Activated T-helper 1 cell treated with anti-CD3 and anti-CD28 coated beads, Interleukin-12 subunit alpha, Interleukin-12 subunit beta, Interleukin-2, Interleukin-4 antibody, amounts not matched to agents 30 ng/mL and 10 ng/mL and 1 ng/mL, durations not matched to agents 14 hours and 24 hours and 36 hours (primary cell): Measurements from ENCODE around the gene PRDM15. TPM values are rescaled to one million over a fixed set of nuclear protein-coding genes. Genes with fewer than 3 reads are reported as not detected.
"Not testable (repeated sequence)": the region's sequence is repeated elsewhere in the genome, so short reads cannot be mapped to it uniquely, and the experiment has no call there.

Experiments used
- DNase-seq: peaks from one replicate; pipeline ENCODE4 v3.0.0; 2021; ENCODE audit warnings: low spot score
- H3K27ac Mint-ChIP-seq: one replicate; pipeline ENCODE4 v1.8.0; 2021; ENCODE audit warnings: mild to moderate bottlenecking, mixed read lengths
- H3K27me3 Mint-ChIP-seq: one replicate; pipeline ENCODE4 v1.8.0; 2022; ENCODE audit warnings: mild to moderate bottlenecking, moderate library complexity, mixed read lengths; ENCODE audit not compliant: insufficient read depth
- H3K36me3 Mint-ChIP-seq: one replicate; pipeline ENCODE4 v1.8.0; 2021; ENCODE audit warnings: low read depth, mixed read lengths
- H3K4me1 Mint-ChIP-seq: one replicate; pipeline ENCODE4 v1.8.0; 2021; ENCODE audit warnings: low read depth, mixed read lengths
- H3K4me3 Mint-ChIP-seq: one replicate; pipeline ENCODE4 v1.8.0; 2021; ENCODE audit warnings: mild to moderate bottlenecking, moderate library complexity, mixed read lengths
- H3K9me3 Mint-ChIP-seq: one replicate; pipeline ENCODE4 v1.8.0; 2021; ENCODE audit warnings: mixed read lengths
- intact Hi-C: fragments of 100-400 bp; cut with micrococcal nuclease; formaldehyde crosslinking; loops from one replicate; pipeline ENCODE4 v1.15.1; 2024
- total RNA-seq: library from RNA; stranded (reverse); gene quantifications from 2 replicates; pipeline ENCODE4 v1.2.3, GENCODE V29; 2022

Gene PRDM15
- total RNA-seq, 1 donor from 2014 or later, result 18.1 TPM

GRCh38 chr21:41802684-41803083, 76.5 kb downstream of the PRDM15 start:
- Mint-ChIP-seq H3K4me1 (no peaks in the 10 kb centered on the region), H3K4me3 (no peak overlapping the region), H3K9me3 (peaks cover 3% of the 10 kb centered on the region), H3K27me3 (no peaks in the 10 kb centered on the region), H3K36me3 (peaks cover 19% of the 10 kb centered on the region), H3K27ac (no peak overlapping the region)
- no peak for DNase-seq
- intact Hi-C loops, result no loop called here

GRCh38 chr21:41802198-41802584, 77.0 kb downstream of the PRDM15 start:
- Mint-ChIP-seq H3K4me3 (no peak overlapping the region), H3K36me3 (peaks cover 14% of the 10 kb centered on the region), H3K4me1 (no peaks in the 10 kb centered on the region), H3K27ac (no peak overlapping the region), H3K9me3 (peaks cover 3% of the 10 kb centered on the region), H3K27me3 (no peaks in the 10 kb centered on the region)
- no peak for DNase-seq
- intact Hi-C loops, result no loop called here

- H3K27me3 Mint-ChIP-seq, result no peaks in the 10 kb centered on the region
- no peaks in the 10 kb centered on the region for H3K9me3 Mint-ChIP-seq
- intact Hi-C loops, result no loop called here
- peaks cover 10% of the 10 kb centered on the region for H3K36me3 Mint-ChIP-seq
- no peak for DNase-seq
- H3K4me1 Mint-ChIP-seq, result no peaks in the 10 kb centered on the region
- peak overlapping the region; percentile 31 for H3K27ac Mint-ChIP-seq
- H3K4me3 Mint-ChIP-seq, result no peak overlapping the region
Measured at GRCh38 chr21:41801321-41802197, 77.6 kb downstream of the PRDM15 start.

GRCh38 chr21:41800425-41801320, 78.5 kb downstream of the PRDM15 start:
- peaks cover 8% of the 10 kb centered on the region for H3K36me3 Mint-ChIP-seq

GRCh38 chr21:41799763-41800162, 79.4 kb downstream of the PRDM15 start:
- Mint-ChIP-seq H3K27me3 (no peaks in the 10 kb centered on the region), H3K4me1 (no peaks in the 10 kb centered on the region), H3K4me3 (no peak overlapping the region), H3K36me3 (peaks cover 5% of the 10 kb centered on the region), H3K27ac (no peak overlapping the region), H3K9me3 (no peaks in the 10 kb centered on the region)
- intact Hi-C loops, result no loop called here
- DNase-seq, result no peak

More at GRCh38 chr21:41800425-41801320, 78.5 kb downstream of the PRDM15 start:
- no peak overlapping the region for H3K27ac Mint-ChIP-seq
- H3K27me3 Mint-ChIP-seq, result no peaks in the 10 kb centered on the region
- no peaks in the 10 kb centered on the region for H3K9me3 Mint-ChIP-seq
- no peaks in the 10 kb centered on the region for H3K4me1 Mint-ChIP-seq
- intact Hi-C loops, result no loop called here
- no peak overlapping the region for H3K4me3 Mint-ChIP-seq
- no peak for DNase-seq

GRCh38 chr21:41798326-41798725, 80.8 kb downstream of the PRDM15 start:
- Mint-ChIP-seq H3K27me3 (peaks cover 2% of the 10 kb centered on the region), H3K36me3 (peaks cover 5% of the 10 kb centered on the region)

GRCh38 chr21:41796476-41797080, 82.6 kb downstream of the PRDM15 start:
- H3K27ac Mint-ChIP-seq, result no peak overlapping the region
- no peak for DNase-seq
- H3K36me3 Mint-ChIP-seq, result peaks cover 5% of the 10 kb centered on the region
- intact Hi-C loops, result no loop called here
- peaks cover 18% of the 10 kb centered on the region for H3K9me3 Mint-ChIP-seq
- H3K4me3 Mint-ChIP-seq, result no peak overlapping the region
- H3K4me1 Mint-ChIP-seq, result no peaks in the 10 kb centered on the region
- peaks cover 4% of the 10 kb centered on the region for H3K27me3 Mint-ChIP-seq

More at GRCh38 chr21:41798326-41798725, 80.8 kb downstream of the PRDM15 start:
- H3K27ac Mint-ChIP-seq, result no peak overlapping the region
- peaks cover 6% of the 10 kb centered on the region for H3K9me3 Mint-ChIP-seq
- intact Hi-C loops, result no loop called here
- DNase-seq, result no peak
- H3K4me3 Mint-ChIP-seq, result no peak overlapping the region
- H3K4me1 Mint-ChIP-seq, result no peaks in the 10 kb centered on the region

GRCh38 chr21:41795726-41796125, 83.4 kb downstream of the PRDM15 start:
- Mint-ChIP-seq H3K36me3 (peaks cover 5% of the 10 kb centered on the region), H3K4me1 (no peaks in the 10 kb centered on the region), H3K27me3 (peaks cover 4% of the 10 kb centered on the region)

GRCh38 chr21:41794600-41794999, 84.5 kb downstream of the PRDM15 start:
- H3K9me3 Mint-ChIP-seq, result peaks cover 21% of the 10 kb centered on the region
- no peak for DNase-seq
- H3K27me3 Mint-ChIP-seq, result peaks cover 4% of the 10 kb centered on the region
- peaks cover 5% of the 10 kb centered on the region for H3K36me3 Mint-ChIP-seq
- no peak overlapping the region for H3K4me3 Mint-ChIP-seq
- no peaks in the 10 kb centered on the region for H3K4me1 Mint-ChIP-seq
- no peak overlapping the region for H3K27ac Mint-ChIP-seq
- intact Hi-C loops, result no loop called here

More at GRCh38 chr21:41795726-41796125, 83.4 kb downstream of the PRDM15 start:
- DNase-seq, result no peak
- intact Hi-C loops, result no loop called here
- Mint-ChIP-seq H3K27ac (no peak overlapping the region), H3K4me3 (no peak overlapping the region), H3K9me3 (peaks cover 21% of the 10 kb centered on the region)

GRCh38 chr21:41792711-41793110, 86.4 kb downstream of the PRDM15 start:
- intact Hi-C loops, result no loop called here
- no peaks in the 10 kb centered on the region for H3K4me1 Mint-ChIP-seq
- H3K27ac Mint-ChIP-seq, result no peak overlapping the region
- no peak overlapping the region for H3K4me3 Mint-ChIP-seq
- peaks cover 6% of the 10 kb centered on the region for H3K27me3 Mint-ChIP-seq
- no peak for DNase-seq
- peaks cover 21% of the 10 kb centered on the region for H3K9me3 Mint-ChIP-seq
- no peaks in the 10 kb centered on the region for H3K36me3 Mint-ChIP-seq

GRCh38 chr21:41786509-41786987, 92.6 kb downstream of the PRDM15 start:
- no peak overlapping the region for H3K4me3 Mint-ChIP-seq
- H3K9me3 Mint-ChIP-seq, result peaks cover 3% of the 10 kb centered on the region
- intact Hi-C loops, result loop anchor here (10.0 kb wide), 1 partner anchor 502 kb away; no protein-coding TSS in a partner anchor
- H3K4me1 Mint-ChIP-seq, result peaks cover 8% of the 10 kb centered on the region
- no peaks in the 10 kb centered on the region for H3K36me3 Mint-ChIP-seq
- H3K27me3 Mint-ChIP-seq, result peaks cover 24% of the 10 kb centered on the region
- H3K27ac Mint-ChIP-seq, result no peak overlapping the region
- no peak for DNase-seq

GRCh38 chr21:41785262-41785661, 93.9 kb downstream of the PRDM15 start:
- not testable (repeated sequence) for H3K4me3 Mint-ChIP-seq, H3K36me3 Mint-ChIP-seq, DNase-seq, H3K9me3 Mint-ChIP-seq, H3K4me1 Mint-ChIP-seq, H3K27ac Mint-ChIP-seq
- H3K27me3 Mint-ChIP-seq, result peaks cover 34% of the 10 kb centered on the region
- intact Hi-C loops, result loop anchor here (10.0 kb wide), 1 partner anchor 500 kb away; no protein-coding TSS in a partner anchor
